GM12872 (cell line): ENCODE measurements around the gene NCOR2.

ENCODE experiments used
- CTCF ChIP-seq: IDR thresholded peaks from 3 replicates; pipeline ENCODE4 v1.5.1; 2011; ENCODE audit warnings: low read depth, mild to moderate bottlenecking, low read length, moderate library complexity; ENCODE audit not compliant: insufficient read depth

NCOR2 gene

GRCh38 chr12:124548854-124549378 lies 18.5 kb downstream of the NCOR2 start:
- TF ChIP-seq CTCF: no peak

- TF ChIP-seq CTCF: no peak
Measured at GRCh38 chr12:124547626-124548025, 19.8 kb downstream of the NCOR2 start.

GRCh38 chr12:124545508-124546418 lies 21.6 kb downstream of the NCOR2 start:
- TF ChIP-seq CTCF: no peak

GRCh38 chr12:124544983-124545382 lies 22.4 kb downstream of the NCOR2 start:
- no peak for TF ChIP-seq CTCF

- no peak for TF ChIP-seq CTCF
Measured at GRCh38 chr12:124544311-124544970, 23.0 kb downstream of the NCOR2 start.

- TF ChIP-seq CTCF: no peak
Measured at GRCh38 chr12:124543590-124544310, 23.7 kb downstream of the NCOR2 start.
